Common myeloid progenitor, CD34-positive (primary cell): Measurements from ENCODE around the gene ASPG.
A peak's percentile ranks its signal among the peaks of the same experiment; 100 is the strongest.

Experiments used
- CTCF ChIA-PET: fragments of 350-600 bp; sonication (Branson Sonifier 250); formaldehyde crosslinking; loops from one replicate; lab custom pipeline; 2021; ENCODE audit warnings: antibody characterized with exemption; lab: Charles Lee
- POLR2A ChIA-PET: fragments of 350-600 bp; sonication (Branson Sonifier 250); formaldehyde crosslinking; loops from one replicate; lab custom pipeline; 2021; ENCODE audit warnings: antibody characterized with exemption; lab: Charles Lee
- DNase-seq, 3 donors: peaks; one replicate each; pipeline versions ENCODE4 v3.0.0 to v3.0.0-alpha.2; 2013
- H3K27ac ChIP-seq, 2 experiments: 1 replicate in 1 of 2; 2 replicates in 1 of 2; pipeline ENCODE4 v1.7.0; 2013; ENCODE audit warnings: inconsistent platforms in 2 of 2, low read length in 2 of 2, mild to moderate bottlenecking in 2 of 2, low read depth in 1 of 2, moderate library complexity in 1 of 2; ENCODE audit not compliant: severe bottlenecking in 2 of 2, insufficient read depth in 1 of 2, poor library complexity in 1 of 2
- H3K27me3 ChIP-seq, 5 experiments: replicated peaks in 2 of 5; 1 replicate in 3 of 5; 2 replicates in 2 of 5; pipeline versions ENCODE4 v1.6.1 to v1.7.0; 2013; ENCODE audit warnings: low read length in 4 of 5, mild to moderate bottlenecking in 2 of 5, moderate library complexity in 2 of 5, inconsistent platforms in 1 of 5; ENCODE audit not compliant: insufficient read depth in 5 of 5, control insufficient read depth in 4 of 5
- H3K36me3 ChIP-seq, 4 experiments: 1 replicate in 2 of 4; 2 replicates in 2 of 4; pipeline versions ENCODE4 v1.6.1 to v1.7.0; 2013; ENCODE audit warnings: low read length in 3 of 4, control low read depth in 1 of 4, mild to moderate bottlenecking in 1 of 4; ENCODE audit not compliant: control insufficient read depth in 4 of 4, insufficient read depth in 4 of 4
- H3K4me1 ChIP-seq, 4 experiments: 1 replicate in 3 of 4; 2 replicates in 1 of 4; pipeline versions ENCODE4 v1.6.1 to v1.7.1; 2013; ENCODE audit warnings: low read length in 3 of 4, mild to moderate bottlenecking in 3 of 4, control low read depth in 1 of 4, inconsistent platforms in 1 of 4, moderate library complexity in 1 of 4; ENCODE audit not compliant: control insufficient read depth in 4 of 4, insufficient read depth in 4 of 4; ENCODE audit errors: control extremely low read depth in 1 of 4
- H3K4me3 ChIP-seq, 7 experiments: 1 replicate in 4 of 7; 2 replicates in 3 of 7; pipeline versions ENCODE4 v1.5.1 to v1.7.0; 2013; ENCODE audit warnings: mild to moderate bottlenecking in 7 of 7, low read length in 6 of 7, moderate library complexity in 6 of 7, inconsistent platforms in 2 of 7, low read depth in 2 of 7, control low read depth in 1 of 7; ENCODE audit not compliant: insufficient read depth in 4 of 7, control insufficient read depth in 1 of 7; ENCODE audit errors: extremely low read depth in 1 of 7
- H3K9me3 ChIP-seq, 5 experiments: 1 replicate in 4 of 5; 2 replicates in 1 of 5; pipeline versions ENCODE4 v1.6.1 to v1.7.1; 2013; ENCODE audit warnings: low read length in 4 of 5, mild to moderate bottlenecking in 2 of 5, inconsistent platforms in 1 of 5, low read depth in 1 of 5, moderate library complexity in 1 of 5; ENCODE audit not compliant: control insufficient read depth in 4 of 5, insufficient read depth in 2 of 5; ENCODE audit errors: control extremely low read depth in 1 of 5
- WGBS: methylation state at CpG from one replicate; pipeline ENCODE4 v1.1.5; 2013; ENCODE audit not compliant: insufficient coverage; 5-methylcytosine and 5-hydroxymethylcytosine counted together

The ASPG gene

GRCh38 chr14:104073764-104074163 is 11.7 kb upstream of the ASPG start:
- Histone ChIP-seq H3K4me1 (peaks cover 0 to 2% (median 1%) of the 10 kb centered on the region in 4 experiments), H3K36me3 (no peaks in the 10 kb centered on the region), H3K4me3 (no peak overlapping the region), H3K27ac (no peak overlapping the region), H3K9me3 (peaks cover 0 to 12% (median 6%) of the 10 kb centered on the region in 5 experiments), H3K27me3 (peaks cover 0 to 2% (median under 1%) of the 10 kb centered on the region in 5 experiments)
- WGBS = 100% methylated on average over 1 of the region's 4 CpGs
- ChIA-PET CTCF (interaction anchor here (1.1 to 1.2 kb wide), 2 partner anchors 168 to 265 kb away, joined by 3 read pairs; no protein-coding TSS in a partner anchor), POLR2A (interaction anchor here (0.6 kb wide), 1 partner anchor 1779 kb away, joined by 6 read pairs; no protein-coding TSS in a partner anchor)
- DNase-seq = no peak

DNA sequence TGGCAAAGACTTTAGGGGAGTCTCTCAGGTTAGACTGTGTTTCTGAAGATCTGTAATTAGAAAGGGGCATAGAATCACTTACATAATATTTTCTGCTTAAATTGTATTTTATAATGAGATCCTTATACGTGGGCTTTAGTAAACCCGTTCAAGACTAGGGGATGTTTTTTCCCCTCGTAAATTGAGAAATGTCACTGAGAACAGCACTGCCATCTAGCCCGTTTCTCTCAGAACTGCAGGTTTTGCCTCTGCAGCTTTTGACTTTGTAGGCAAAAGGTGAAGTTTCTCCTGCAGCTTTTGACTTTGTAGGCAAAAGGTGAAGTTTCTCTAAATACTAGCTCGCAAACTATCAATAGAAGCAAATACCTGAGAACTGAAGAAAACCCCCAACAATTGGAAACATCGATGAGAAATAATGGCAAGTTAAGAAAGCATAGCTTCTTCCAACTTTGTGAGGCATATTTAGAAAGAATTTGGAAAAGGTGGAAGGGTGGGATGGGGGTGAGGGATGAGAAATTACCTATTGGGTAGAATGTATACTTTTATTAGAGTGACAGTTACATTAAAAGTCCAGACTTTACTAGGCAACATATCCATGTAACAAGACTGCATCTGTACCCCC is 9.9 kb upstream of the ASPG start:
- peak in 2 of 3 donors; percentile 35 to 50 for DNase-seq
- ChIA-PET CTCF (interaction anchor here (0.7 to 2.2 kb wide), 10 partner anchors 10 to 489 kb away, joined by 3 to 11 read pairs (median 4); partner anchors contain the start of gene ASPG), POLR2A (no interaction called here)
- H3K9me3 ChIP-seq = peaks cover 0 to 12% (median 6%) of the 10 kb centered on the region in 5 experiments
- no peaks in the 10 kb centered on the region for H3K27me3 ChIP-seq
- no peaks in the 10 kb centered on the region for H3K36me3 ChIP-seq
- H3K27ac ChIP-seq = no peak overlapping the region
- WGBS = 17% methylated on average over 4 of the region's 6 CpGs
- no peak overlapping the region for H3K4me3 ChIP-seq
- peaks cover 0 to 2% (median 1%) of the 10 kb centered on the region in 4 experiments for H3K4me1 ChIP-seq

- no peak for DNase-seq
- H3K4me3 ChIP-seq = no peak overlapping the region
- no peaks in the 10 kb centered on the region for H3K27me3 ChIP-seq
- H3K36me3 ChIP-seq = no peaks in the 10 kb centered on the region
- H3K9me3 ChIP-seq = peaks cover 0 to 12% (median 6%) of the 10 kb centered on the region in 5 experiments
- peaks cover 0 to 2% (median 1%) of the 10 kb centered on the region in 4 experiments for H3K4me1 ChIP-seq
- ChIA-PET CTCF (interaction anchor here (0.6 to 3.0 kb wide), 11 partner anchors 12 to 563 kb away, joined by 3 to 16 read pairs (median 4); no protein-coding TSS in a partner anchor), POLR2A (no interaction called here)
- no peak overlapping the region for H3K27ac ChIP-seq
- WGBS = 100% methylated on average over 3 of the region's 5 CpGs
These were observed 8.8 kb upstream of the ASPG start for GRCh38 chr14:104076743-104077142.

- ChIA-PET CTCF (interaction anchor here (0.6 to 3.0 kb wide), 14 partner anchors 9 to 564 kb away, joined by 3 to 18 read pairs (median 4); no protein-coding TSS in a partner anchor), POLR2A (interaction anchor here (0.5 kb wide), 1 partner anchor 85 kb away, joined by 3 read pairs; no protein-coding TSS in a partner anchor)
- H3K27ac ChIP-seq = no peak overlapping the region
These were observed 7.5 kb upstream of the ASPG start for GRCh38 chr14:104078031-104078455.

GRCh38 chr14:104080376-104081260 is 4.9 kb upstream of the ASPG start:
- 96% methylated on average over 16 of the region's 23 CpGs for WGBS
- CTCF ChIA-PET = no interaction called here
- H3K27me3 ChIP-seq = peaks cover 0 to 25% (median 6%) of the 10 kb centered on the region in 5 experiments
- peaks cover 0 to 4% (median 2%) of the 10 kb centered on the region in 4 experiments for H3K4me1 ChIP-seq
- POLR2A ChIA-PET = no interaction called here
- DNase-seq = no peak
- no peak overlapping the region for H3K27ac ChIP-seq
- H3K36me3 ChIP-seq = no peaks in the 10 kb centered on the region
- no peaks in the 10 kb centered on the region for H3K9me3 ChIP-seq
- H3K4me3 ChIP-seq = no peak overlapping the region

More at GRCh38 chr14:104078031-104078455, 7.5 kb upstream of the ASPG start:
- WGBS = 4% methylated on average over 5 of the region's 7 CpGs
- no peak overlapping the region for H3K4me3 ChIP-seq
- H3K36me3 ChIP-seq = no peaks in the 10 kb centered on the region
- peaks cover 0 to 2% (median 1%) of the 10 kb centered on the region in 4 experiments for H3K4me1 ChIP-seq
- peaks cover 0 to 9% (median 6%) of the 10 kb centered on the region in 5 experiments for H3K9me3 ChIP-seq
- peak; percentile 88 to 93 (median 91) for DNase-seq
- peaks cover 0 to 4% (median 0%) of the 10 kb centered on the region in 5 experiments for H3K27me3 ChIP-seq

GRCh38 chr14:104081261-104081835 is 4.2 kb upstream of the ASPG start:
- Histone ChIP-seq H3K36me3 (no peaks in the 10 kb centered on the region), H3K9me3 (no peaks in the 10 kb centered on the region), H3K4me1 (peaks cover 0 to 6% (median 5%) of the 10 kb centered on the region in 4 experiments), H3K4me3 (no peak overlapping the region), H3K27ac (no peak overlapping the region), H3K27me3 (peaks cover 0 to 32% (median 9%) of the 10 kb centered on the region in 5 experiments)
- over 99% methylated on average over 14 of the region's 17 CpGs for WGBS
- DNase-seq = no peak
- CTCF ChIA-PET = no interaction called here
- POLR2A ChIA-PET = no interaction called here
